Cardiac septum (tissue), 1 donor: Measurements from ENCODE around the gene TADA3. TPM values are rescaled to one million over a fixed set of nuclear protein-coding genes. Genes with fewer than 3 reads are reported as not detected.

Source experiments
- DNase-seq: peaks from one replicate; pipeline ENCODE4 v3.0.0-alpha.2; 2020; ENCODE audit warnings: low spot score
- intact Hi-C: fragments of 100-400 bp; cut with DNase I; formaldehyde crosslinking; loops from one replicate; pipeline ENCODE4 v1.14.0; 2022
- total RNA-seq: library from RNA; stranded (reverse); fragmentation: NEBNext Ultra II Directional; extraction: Animal tissue kit (Norgen Biotek cat#: 25700); gene quantifications from one replicate; pipeline ENCODE4 v1.2.1, GENCODE V29; 2021
- donor health status: DM: no; HTN: no; CAD: no.

Gene TADA3
- total RNA-seq, 1 donor from 2014 or later: 50.1 TPM

GRCh38 chr3:9810846-9811245 lies 18.6 kb upstream of the TADA3 start:
- no peak for DNase-seq
- intact Hi-C loops: loop anchor here (1.0 kb wide), 1 partner anchor 19 kb away; the partner anchor contains the start of gene TADA3

- DNase-seq: no peak
- intact Hi-C loops: loop anchor here (1.0 kb wide), 1 partner anchor 18 kb away; the partner anchor contains the start of gene TADA3
Measured at GRCh38 chr3:9810433-9810770, 18.1 kb upstream of the TADA3 start.

- intact Hi-C loops: loop anchor here (1.0 kb wide), 1 partner anchor 18 kb away; the partner anchor contains the start of gene TADA3
- DNase-seq: peak; percentile 89
Measured at GRCh38 chr3:9809615-9810432, 17.6 kb upstream of the TADA3 start, which contains the start of gene TTLL3. Gene TTLL3 (plus strand): TSS chr3:9810262. CDS start chr3:9810662, 400 bp downstream.

GRCh38 chr3:9809239-9809614 lies 17.0 kb upstream of the TADA3 start:
- no peak for DNase-seq
- intact Hi-C loops: no loop called here

GRCh38 chr3:9808345-9809037 lies 16.2 kb upstream of the TADA3 start:
- DNase-seq: no peak
- intact Hi-C loops: no loop called here

GRCh38 chr3:9807981-9808344 lies 15.7 kb upstream of the TADA3 start:
- no peak for DNase-seq
- intact Hi-C loops: no loop called here

GRCh38 chr3:9806688-9807589 lies 14.7 kb upstream of the TADA3 start:
- intact Hi-C loops: no loop called here
- no peak for DNase-seq

GRCh38 chr3:9806137-9806536 lies 13.9 kb upstream of the TADA3 start:
- intact Hi-C loops: no loop called here
- DNase-seq: no peak

- no peak for DNase-seq
- intact Hi-C loops: no loop called here
Measured at GRCh38 chr3:9804996-9805395, 12.7 kb upstream of the TADA3 start.

- no peak for DNase-seq
- intact Hi-C loops: no loop called here
Measured at GRCh38 chr3:9803494-9803893, 11.2 kb upstream of the TADA3 start.

GRCh38 chr3:9800529-9800928 lies 8.3 kb upstream of the TADA3 start:
- DNase-seq: no peak
- intact Hi-C loops: no loop called here

- intact Hi-C loops: no loop called here
- DNase-seq: no peak
Measured at GRCh38 chr3:9797196-9797945, 5.1 kb upstream of the TADA3 start.

- intact Hi-C loops: no loop called here
- DNase-seq: no peak
Measured at GRCh38 chr3:9795207-9795606, 2.9 kb upstream of the TADA3 start.

- DNase-seq: no peak
- intact Hi-C loops: loop anchor here (5.0 kb wide), 2 partner anchors 62 to 98 kb away; partner anchors contain the start of genes BRPF1 and JAGN1
Measured at GRCh38 chr3:9794400-9794799, 2.1 kb upstream of the TADA3 start.

GRCh38 chr3:9793161-9793781 lies 998 bp upstream of the TADA3 start:
- no peak for DNase-seq
- intact Hi-C loops: loop anchor here (2.0 to 5.0 kb wide), 3 partner anchors 42 to 99 kb away; partner anchors contain the start of genes BRPF1 and JAGN1

- DNase-seq: no peak
- intact Hi-C loops: loop anchor here (1.0 to 5.0 kb wide), 4 partner anchors 18 to 100 kb away; partner anchors contain the start of genes BRPF1, JAGN1 and TTLL3
Measured at GRCh38 chr3:9791790-9792404, 376 bp downstream of the TADA3 start.

GRCh38 chr3:9791127-9791526 lies 1.1 kb downstream of the TADA3 start:
- intact Hi-C loops: loop anchor here (5.0 kb wide), 2 partner anchors 59 to 101 kb away; partner anchors contain the start of genes BRPF1 and JAGN1
- no peak for DNase-seq

GRCh38 chr3:9787714-9788113 lies 4.6 kb downstream of the TADA3 start:
- intact Hi-C loops: no loop called here
- no peak for DNase-seq
